ENCODE results near the gene SLC25A25.

The SLC25A25 gene

GRCh38 chr9:128102861-128103588 is 35.0 kb downstream of the SLC25A25 start:
- peaks cover 12% of the 10 kb centered on the region for H3K79me2 ChIP-seq
- no peaks in the 10 kb centered on the region for H3K9me3 ChIP-seq (ENCODE audit: control insufficient read depth, low read length)
- H3K36me3 ChIP-seq (ENCODE audit: control insufficient read depth, insufficient read depth, low read length), result no peaks in the 10 kb centered on the region
- no peaks in the 10 kb centered on the region for H3K27me3 ChIP-seq (ENCODE audit: control insufficient read depth, insufficient read depth, low read length)
- no peak overlapping the region for H3K4me3 ChIP-seq (ENCODE audit: low read depth, low read length)
- H2AFZ ChIP-seq, result no peak overlapping the region
- H3K4me2 ChIP-seq (ENCODE audit: low read length), result peak overlapping the region; percentile 38
- H3K4me1 ChIP-seq, result peaks cover 26% of the 10 kb centered on the region
- no peak overlapping the region for H3K9ac ChIP-seq
- TF ChIP-seq CTCF (IDR thresholded peaks at IDR 0.05), result no peak
- H3K27ac ChIP-seq, result peak overlapping the region; percentile 72

GRCh38 chr9:128103589-128103962 is 35.5 kb downstream of the SLC25A25 start:
- Histone ChIP-seq H3K27ac (peak overlapping the region; percentile 72), H3K9ac (no peak overlapping the region)

DNA sequence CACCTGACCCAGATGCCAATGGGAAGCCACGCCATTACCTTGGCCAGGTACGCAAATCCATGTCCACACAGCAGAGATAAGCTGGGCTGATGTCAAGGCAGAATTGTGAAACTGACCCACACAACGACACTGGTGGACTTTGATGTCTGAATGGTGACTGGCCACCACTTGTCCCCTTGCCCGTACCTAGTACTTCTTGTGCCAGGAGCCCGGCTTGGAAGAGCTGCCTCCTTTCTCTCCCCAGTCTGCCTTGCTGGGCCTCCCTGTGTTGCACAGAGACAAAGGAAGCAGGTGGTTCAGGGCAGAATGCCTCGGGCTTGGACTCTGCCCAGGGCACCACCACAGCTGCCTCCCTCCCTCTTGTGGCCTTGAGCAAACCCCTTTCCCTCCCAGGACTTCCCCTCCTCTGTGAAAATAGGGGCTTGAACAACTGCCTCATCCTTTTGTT is 36.2 kb downstream of the SLC25A25 start:
- Histone ChIP-seq H3K27me3 (ENCODE audit: control insufficient read depth, insufficient read depth, low read length) (no peaks in the 10 kb centered on the region), H3K4me2 (ENCODE audit: low read length) (no peak overlapping the region), H3K9me3 (ENCODE audit: control insufficient read depth, low read length) (no peaks in the 10 kb centered on the region), H3K4me3 (ENCODE audit: low read depth, low read length) (no peak overlapping the region), H2AFZ (no peak overlapping the region), H3K27ac (no peak overlapping the region), H3K79me2 (peaks cover 10% of the 10 kb centered on the region), H3K36me3 (ENCODE audit: control insufficient read depth, insufficient read depth, low read length) (no peaks in the 10 kb centered on the region), H3K4me1 (peaks cover 19% of the 10 kb centered on the region), H3K9ac (no peak overlapping the region)
- no peak for TF ChIP-seq CTCF (IDR thresholded peaks at IDR 0.05)

More at GRCh38 chr9:128103589-128103962, 35.5 kb downstream of the SLC25A25 start:
- Histone ChIP-seq H3K4me1 (peaks cover 25% of the 10 kb centered on the region), H3K36me3 (ENCODE audit: control insufficient read depth, insufficient read depth, low read length) (no peaks in the 10 kb centered on the region), H3K27me3 (ENCODE audit: control insufficient read depth, insufficient read depth, low read length) (no peaks in the 10 kb centered on the region), H3K4me3 (ENCODE audit: low read depth, low read length) (no peak overlapping the region), H3K79me2 (peaks cover 12% of the 10 kb centered on the region), H3K4me2 (ENCODE audit: low read length) (peak overlapping the region; percentile 38), H2AFZ (no peak overlapping the region), H3K9me3 (ENCODE audit: control insufficient read depth, low read length) (no peaks in the 10 kb centered on the region)
- TF ChIP-seq CTCF (IDR thresholded peaks at IDR 0.05), result peak; percentile 20

GRCh38 chr9:128105538-128106175 is 37.6 kb downstream of the SLC25A25 start:
- Histone ChIP-seq H3K4me1 (peaks cover 16% of the 10 kb centered on the region), H3K27me3 (ENCODE audit: control insufficient read depth, insufficient read depth, low read length) (no peaks in the 10 kb centered on the region), H3K4me3 (ENCODE audit: low read depth, low read length) (no peak overlapping the region), H3K4me2 (ENCODE audit: low read length) (no peak overlapping the region), H3K9ac (no peak overlapping the region), H3K79me2 (peaks cover 4% of the 10 kb centered on the region), H2AFZ (no peak overlapping the region), H3K9me3 (ENCODE audit: control insufficient read depth, low read length) (no peaks in the 10 kb centered on the region), H3K27ac (no peak overlapping the region), H3K36me3 (ENCODE audit: control insufficient read depth, insufficient read depth, low read length) (no peaks in the 10 kb centered on the region)
- no peak for TF ChIP-seq CTCF (IDR thresholded peaks at IDR 0.05)
